IMR-90 (cell line): ENCODE data around the gene STK32A. TPM values are rescaled to one million over a fixed set of nuclear protein-coding genes. Genes with fewer than 3 reads are reported as not detected.

Experiments used
- ATAC-seq: fragments of 200-7000 bp; cut with Tn5 transposase; 2 replicates; pipeline ENCODE4 v1.9.1; 2020; ENCODE audit warnings: low read depth, mild to moderate bottlenecking, moderate library complexity
- BruUV-seq: library from RNA; stranded (reverse); fragments of 400-500 nt; replicated peaks from 2 replicates; lab custom pipeline; 2021; lab: Mats Ljungman, UMichigan
- CTCF ChIA-PET: fragments of 300-600 bp; formaldehyde crosslinking; extraction: SDS; loops from one replicate; lab custom pipeline; 2021; ENCODE audit warnings: antibody characterized with exemption; lab: Yijun Ruan, JAX
- POLR2A ChIA-PET: fragments of 300-600 bp; sonication (Branson Sonifier 250); formaldehyde crosslinking; loops from one replicate; lab custom pipeline; 2022; ENCODE audit warnings: antibody characterized with exemption; ENCODE audit not compliant: unreplicated experiment; lab: Charles Lee
- DNase-seq: peaks from one replicate; pipeline ENCODE4 v3.0.0; 2013
- H2AFZ ChIP-seq: replicated peaks from 2 replicates; pipeline ENCODE3; 2013; ENCODE audit warnings: low read length, mild to moderate bottlenecking; ENCODE audit not compliant: poor library complexity
- H2AK5ac ChIP-seq: 2 replicates; pipeline ENCODE4 v1.6.1; 2013; ENCODE audit warnings: low read depth, low read length, inconsistent platforms
- H2AK9ac ChIP-seq: replicated peaks from 2 replicates; pipeline ENCODE3; 2013; ENCODE audit warnings: mild to moderate bottlenecking, low read depth, low read length, moderate library complexity; ENCODE audit not compliant: poor library complexity
- H2BK120ac ChIP-seq: 2 replicates; pipeline ENCODE4 v1.6.1; 2013; ENCODE audit warnings: low read depth, low read length, inconsistent platforms
- H2BK15ac ChIP-seq: 3 replicates; pipeline ENCODE4 v1.6.1; 2013; ENCODE audit warnings: low read depth, low read length, inconsistent platforms
- H2BK20ac ChIP-seq: 2 replicates; pipeline ENCODE4 v1.6.1; 2013; ENCODE audit warnings: low read depth, mild to moderate bottlenecking, inconsistent platforms, low read length, moderate library complexity
- H2BK5ac ChIP-seq: 2 replicates; pipeline ENCODE4 v1.6.1; 2013; ENCODE audit warnings: mild to moderate bottlenecking, low read depth, low read length, inconsistent platforms; ENCODE audit not compliant: poor library complexity, severe bottlenecking
- H3K14ac ChIP-seq: replicated peaks from 2 replicates; pipeline ENCODE4 v1.6.1; 2013; ENCODE audit warnings: low read depth, low read length, inconsistent platforms
- H3K18ac ChIP-seq: 2 replicates; pipeline ENCODE4 v1.6.1; 2013; ENCODE audit warnings: low read depth, low read length, control low read depth
- H3K23ac ChIP-seq: 2 replicates; pipeline ENCODE4 v1.6.1; 2013; ENCODE audit warnings: low read depth, low read length, inconsistent platforms
- H3K27ac ChIP-seq: 2 replicates; pipeline ENCODE4 v1.5.1; 2013; ENCODE audit warnings: mild to moderate bottlenecking, control low read depth, low read length; ENCODE audit not compliant: insufficient read depth
- H3K27me3 ChIP-seq: 2 replicates; pipeline ENCODE4 v1.6.1; 2013; ENCODE audit warnings: low read length; ENCODE audit not compliant: control insufficient read depth, insufficient read depth
- H3K36me3 ChIP-seq: 2 replicates; pipeline ENCODE4 v1.6.1; 2013; ENCODE audit warnings: low read length, mixed read lengths; ENCODE audit not compliant: control insufficient read depth, insufficient read depth
- H3K4ac ChIP-seq: 2 replicates; pipeline ENCODE4 v1.6.1; 2013; ENCODE audit warnings: low read depth, low read length, inconsistent platforms
- H3K4me1 ChIP-seq: 2 replicates; pipeline ENCODE4 v1.6.1; 2013; ENCODE audit warnings: low read length, mixed read lengths; ENCODE audit not compliant: control insufficient read depth, insufficient read depth
- H3K4me2 ChIP-seq: 2 replicates; pipeline ENCODE4 v1.6.1; 2013; ENCODE audit warnings: low read depth, mild to moderate bottlenecking, control low read depth, low read length, moderate library complexity
- H3K4me3 ChIP-seq: 2 replicates; pipeline ENCODE4 v1.5.1; 2013; ENCODE audit warnings: low read depth, mild to moderate bottlenecking, control low read depth, low read length, moderate library complexity; ENCODE audit not compliant: insufficient read depth
- H3K56ac ChIP-seq: 2 replicates; pipeline ENCODE4 v1.6.1; 2013; ENCODE audit warnings: low read length, inconsistent platforms; ENCODE audit not compliant: insufficient read depth; ENCODE audit errors: extremely low read depth
- H3K79me1 ChIP-seq, 2 experiments: 2 replicates each; pipeline ENCODE4 v1.6.1; 2013; ENCODE audit warnings: low read length in 2 of 2, inconsistent platforms in 1 of 2, low read depth in 1 of 2
- H3K9ac ChIP-seq: 2 replicates; pipeline ENCODE4 v1.6.1; 2013; ENCODE audit warnings: low read depth, low read length, control low read depth
- H3K9me1 ChIP-seq: 2 replicates; pipeline ENCODE4 v1.6.1; 2013; ENCODE audit warnings: low read length, inconsistent platforms; ENCODE audit not compliant: insufficient read depth
- H3K9me3 ChIP-seq: 2 replicates; pipeline ENCODE4 v1.6.1; 2013; ENCODE audit warnings: low read length; ENCODE audit not compliant: control insufficient read depth, insufficient read depth
- H4K20me1 ChIP-seq: 2 replicates; pipeline ENCODE4 v1.6.1; 2013; ENCODE audit warnings: low read length, inconsistent platforms; ENCODE audit not compliant: insufficient read depth
- H4K5ac ChIP-seq: 2 replicates; pipeline ENCODE4 v1.6.1; 2013; ENCODE audit warnings: mild to moderate bottlenecking, low read depth, low read length, control low read depth
- H4K8ac ChIP-seq, 2 experiments: 2 replicates each; pipeline ENCODE4 v1.6.1; 2013; ENCODE audit warnings: low read depth in 2 of 2, low read length in 2 of 2, control low read depth in 1 of 2, inconsistent platforms in 1 of 2
- H4K91ac ChIP-seq: 2 replicates; pipeline ENCODE4 v1.6.1; 2013; ENCODE audit warnings: low read depth, low read length, inconsistent platforms; ENCODE audit not compliant: insufficient read depth
- CHD1 ChIP-seq: IDR thresholded peaks from 2 replicates; pipeline ENCODE4 v1.6.1; 2012; ENCODE audit warnings: low read depth, low read length, improper control_type of control experiment
- FOS ChIP-seq: fragments of 150-350 bp; IDR thresholded peaks from 2 replicates; pipeline ENCODE4 v1.6.1; 2016; ENCODE audit warnings: low read depth, low read length
- MAZ ChIP-seq: IDR thresholded peaks from 2 replicates; pipeline ENCODE4 v1.6.1; 2012; ENCODE audit warnings: low read depth, mild to moderate bottlenecking, low read length, improper control_type of control experiment, moderate library complexity, borderline replicate concordance
- NFE2L2 ChIP-seq: fragments of 150-350 bp; IDR thresholded peaks from 2 replicates; pipeline ENCODE4 v1.6.1; 2016; ENCODE audit warnings: low read depth, mild to moderate bottlenecking, low read length
- RCOR1 ChIP-seq: IDR thresholded peaks from 2 replicates; pipeline ENCODE4 v1.6.1; 2012; ENCODE audit warnings: mild to moderate bottlenecking, low read length, improper control_type of control experiment; ENCODE audit not compliant: insufficient replicate concordance
- RFX5 ChIP-seq: IDR thresholded peaks from 2 replicates; pipeline ENCODE4 v1.8.0; 2012; ENCODE audit warnings: low read depth, mild to moderate bottlenecking, low read length, moderate library complexity
- WGBS, 2 experiments: methylation state at CpG; one replicate each; pipeline versions ENCODE4 v1.1.5 to v1.1.7; 2013; ENCODE audit warnings: missing lambda C conversion rate in 2 of 2; ENCODE audit not compliant: insufficient read length in 1 of 2; ENCODE audit errors: extremely low coverage in 2 of 2; 5-methylcytosine and 5-hydroxymethylcytosine counted together
- dilution Hi-C: fragments of 300-500 bp; cut with HindIII; formaldehyde crosslinking; loops from one replicate; pipeline ENCODE4 v1.14.3; 2018; ENCODE audit warnings: low sequenced_read_pairs; ENCODE audit not compliant: unreplicated experiment
- in situ Hi-C: fragments of 300-500 bp; cut with MboI; formaldehyde crosslinking; loops from 3 replicates; pipeline ENCODE4 v1.14.3; 2019; ENCODE audit warnings: low sequenced_read_pairs, inconsistent platforms, mixed read lengths
- intact Hi-C: fragments of 100-400 bp; cut with micrococcal nuclease; formaldehyde crosslinking; loops from 2 replicates; pipeline ENCODE4 v1.10.0; 2022
- polyA plus RNA-seq, 3 experiments: library from polyadenylated mRNA; depleted of rRNA; stranded (reverse); fragments of >200 nt; gene quantifications; 2 replicates each; pipeline ENCODE4 v1.2.3, GENCODE V29; 2012; ENCODE audit warnings: low replicate concordance in 1 of 3
- total RNA-seq: library from RNA; depleted of rRNA; stranded (reverse); fragments of >200 nt; gene quantifications from 2 replicates; pipeline ENCODE4 v1.2.3, GENCODE V29; 2012
- TF ChIP-seq, protein P1 (sequence below): conservative IDR thresholded peaks from 2 replicates; pipeline ENCODE4 v1.5.1; 2012; ENCODE audit warnings: mild to moderate bottlenecking, low read depth, low read length, improper control_type of control experiment
- TF ChIP-seq, protein P2 (sequence below): fragments of 150-350 bp; IDR thresholded peaks from 2 replicates; pipeline ENCODE4 v1.6.1; 2016; ENCODE audit warnings: low read depth, mild to moderate bottlenecking, low read length, moderate library complexity, borderline replicate concordance
- TF ChIP-seq, protein P3 (sequence below): fragments of 150-350 bp; IDR thresholded peaks from 2 replicates; pipeline ENCODE4 v1.6.1; 2017; ENCODE audit warnings: mild to moderate bottlenecking, antibody characterized with exemption, low read length, low read depth

Gene STK32A
- total and polyA plus RNA-seq, 2 of the 4 experiments (the other 2 are of a cell fraction): 0.12 to 0.18 TPM

DNA sequence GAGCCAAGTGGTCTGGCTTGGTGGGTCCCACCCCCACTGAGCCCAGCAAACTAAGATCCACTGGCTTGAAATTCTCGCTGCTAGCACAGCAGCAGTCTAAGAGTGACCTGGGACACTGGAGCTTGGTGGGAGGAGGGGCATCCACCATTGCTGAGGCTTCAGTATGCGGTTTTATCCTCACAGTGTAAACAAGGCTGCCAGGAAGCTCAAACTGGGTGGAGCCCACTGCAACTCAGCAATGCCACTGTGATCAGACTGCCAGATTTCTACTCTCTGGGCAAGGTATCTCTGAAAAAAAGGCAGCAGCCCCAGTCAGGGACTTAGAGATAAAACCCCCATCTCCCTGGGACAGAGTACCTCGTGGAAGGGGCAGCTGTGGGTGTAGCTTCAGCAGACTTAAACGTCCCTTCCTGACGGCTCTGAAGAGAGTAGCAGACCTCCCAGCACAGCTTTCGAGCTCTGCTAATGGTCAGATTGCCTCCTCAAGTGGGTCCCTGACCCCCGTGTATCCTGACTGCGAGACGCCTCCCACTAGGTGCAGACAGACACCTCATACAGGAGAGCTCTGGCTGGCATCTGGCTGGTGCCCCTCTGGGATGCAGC, 18.2 kb upstream of the STK32A start:
- Histone ChIP-seq H4K91ac (no peak overlapping the region), H3K4me2 (no peak overlapping the region), H3K18ac (no peak overlapping the region), H2BK15ac (no peak overlapping the region), H3K56ac (no peak overlapping the region), H4K20me1 (no peaks in the 10 kb centered on the region), H3K9ac (no peak overlapping the region), H3K14ac (no peak overlapping the region), H3K27me3 (no peaks in the 10 kb centered on the region; the same call in none of the 2 replicates), H2AK9ac (no peak overlapping the region), H3K9me1 (no peaks in the 10 kb centered on the region), H3K27ac (no peak overlapping the region), H3K79me1 (no peaks in the 10 kb centered on the region), H3K23ac (no peak overlapping the region), H3K4ac (no peak overlapping the region), H2BK5ac (no peak overlapping the region), H2BK20ac (no peak overlapping the region), H4K8ac (no peak overlapping the region), H2AFZ (no peak overlapping the region), H3K36me3 (no peaks in the 10 kb centered on the region), H3K9me3 (no peaks in the 10 kb centered on the region), H4K5ac (no peak overlapping the region), H2AK5ac (no peak overlapping the region), H3K4me3 (no peak overlapping the region), H2BK120ac (no peak overlapping the region), H3K4me1 (no peaks in the 10 kb centered on the region)
- TF ChIP-seq, protein P1, sequence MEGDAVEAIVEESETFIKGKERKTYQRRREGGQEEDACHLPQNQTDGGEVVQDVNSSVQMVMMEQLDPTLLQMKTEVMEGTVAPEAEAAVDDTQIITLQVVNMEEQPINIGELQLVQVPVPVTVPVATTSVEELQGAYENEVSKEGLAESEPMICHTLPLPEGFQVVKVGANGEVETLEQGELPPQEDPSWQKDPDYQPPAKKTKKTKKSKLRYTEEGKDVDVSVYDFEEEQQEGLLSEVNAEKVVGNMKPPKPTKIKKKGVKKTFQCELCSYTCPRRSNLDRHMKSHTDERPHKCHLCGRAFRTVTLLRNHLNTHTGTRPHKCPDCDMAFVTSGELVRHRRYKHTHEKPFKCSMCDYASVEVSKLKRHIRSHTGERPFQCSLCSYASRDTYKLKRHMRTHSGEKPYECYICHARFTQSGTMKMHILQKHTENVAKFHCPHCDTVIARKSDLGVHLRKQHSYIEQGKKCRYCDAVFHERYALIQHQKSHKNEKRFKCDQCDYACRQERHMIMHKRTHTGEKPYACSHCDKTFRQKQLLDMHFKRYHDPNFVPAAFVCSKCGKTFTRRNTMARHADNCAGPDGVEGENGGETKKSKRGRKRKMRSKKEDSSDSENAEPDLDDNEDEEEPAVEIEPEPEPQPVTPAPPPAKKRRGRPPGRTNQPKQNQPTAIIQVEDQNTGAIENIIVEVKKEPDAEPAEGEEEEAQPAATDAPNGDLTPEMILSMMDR: no peak
- TF ChIP-seq, protein P2, sequence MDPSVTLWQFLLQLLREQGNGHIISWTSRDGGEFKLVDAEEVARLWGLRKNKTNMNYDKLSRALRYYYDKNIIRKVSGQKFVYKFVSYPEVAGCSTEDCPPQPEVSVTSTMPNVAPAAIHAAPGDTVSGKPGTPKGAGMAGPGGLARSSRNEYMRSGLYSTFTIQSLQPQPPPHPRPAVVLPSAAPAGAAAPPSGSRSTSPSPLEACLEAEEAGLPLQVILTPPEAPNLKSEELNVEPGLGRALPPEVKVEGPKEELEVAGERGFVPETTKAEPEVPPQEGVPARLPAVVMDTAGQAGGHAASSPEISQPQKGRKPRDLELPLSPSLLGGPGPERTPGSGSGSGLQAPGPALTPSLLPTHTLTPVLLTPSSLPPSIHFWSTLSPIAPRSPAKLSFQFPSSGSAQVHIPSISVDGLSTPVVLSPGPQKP: no peak
- TF ChIP-seq CHD1 (no peak), RCOR1 (no peak), FOS (no peak), NFE2L2 (no peak), RFX5 (no peak), MAZ (no peak)
- TF ChIP-seq, protein P3, sequence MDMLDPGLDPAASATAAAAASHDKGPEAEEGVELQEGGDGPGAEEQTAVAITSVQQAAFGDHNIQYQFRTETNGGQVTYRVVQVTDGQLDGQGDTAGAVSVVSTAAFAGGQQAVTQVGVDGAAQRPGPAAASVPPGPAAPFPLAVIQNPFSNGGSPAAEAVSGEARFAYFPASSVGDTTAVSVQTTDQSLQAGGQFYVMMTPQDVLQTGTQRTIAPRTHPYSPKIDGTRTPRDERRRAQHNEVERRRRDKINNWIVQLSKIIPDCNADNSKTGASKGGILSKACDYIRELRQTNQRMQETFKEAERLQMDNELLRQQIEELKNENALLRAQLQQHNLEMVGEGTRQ: no peak
- in situ Hi-C loops: loop anchor here (10.0 kb wide), 1 partner anchor 148 kb away; no protein-coding TSS in a partner anchor
- ATAC-seq: peak; percentile 48
- POLR2A ChIA-PET: no interaction called here
- 0% methylated on average over 1 of the region's 9 CpGs; no CpG with 5 or more reads in 1 of the 2 experiments for WGBS, 2 experiments
- intact Hi-C loops: no loop called here
- BruUV-seq: no TSS peak
- DNase-seq: no peak
- CTCF ChIA-PET: no interaction called here
- dilution Hi-C loops: no loop called here
